IMR-90 (cell line): ENCODE data around the gene GLIPR1L2. TPM values are rescaled to one million over a fixed set of nuclear protein-coding genes. Genes with fewer than 3 reads are reported as not detected.

Experiments used
- ATAC-seq: fragments of 200-7000 bp; cut with Tn5 transposase; 2 replicates; pipeline ENCODE4 v1.9.1; 2020; ENCODE audit warnings: low read depth, mild to moderate bottlenecking, moderate library complexity
- Bru-seq: library from RNA; stranded (reverse); fragments of 400-500 nt; gene quantifications from one replicate; lab custom pipeline; 2021; lab: Mats Ljungman, UMichigan
- BruChase-seq, 2 experiments: library from RNA; stranded (reverse); fragments of 400-500 nt; gene quantifications; one replicate each; lab custom pipeline; 2021; lab: Mats Ljungman, UMichigan
- BruUV-seq: library from RNA; stranded (reverse); fragments of 400-500 nt; replicated peaks from 2 replicates; lab custom pipeline; 2021; lab: Mats Ljungman, UMichigan
- CTCF ChIA-PET: fragments of 300-600 bp; formaldehyde crosslinking; extraction: SDS; loops from one replicate; lab custom pipeline; 2021; ENCODE audit warnings: antibody characterized with exemption; lab: Yijun Ruan, JAX
- POLR2A ChIA-PET: fragments of 300-600 bp; sonication (Branson Sonifier 250); formaldehyde crosslinking; loops from one replicate; lab custom pipeline; 2022; ENCODE audit warnings: antibody characterized with exemption; ENCODE audit not compliant: unreplicated experiment; lab: Charles Lee
- DNase-seq: peaks from one replicate; pipeline ENCODE4 v3.0.0; 2013
- H2AFZ ChIP-seq: replicated peaks from 2 replicates; pipeline ENCODE3; 2013; ENCODE audit warnings: low read length, mild to moderate bottlenecking; ENCODE audit not compliant: poor library complexity
- H2AK5ac ChIP-seq: 2 replicates; pipeline ENCODE4 v1.6.1; 2013; ENCODE audit warnings: low read depth, low read length, inconsistent platforms
- H2AK9ac ChIP-seq: replicated peaks from 2 replicates; pipeline ENCODE3; 2013; ENCODE audit warnings: mild to moderate bottlenecking, low read depth, low read length, moderate library complexity; ENCODE audit not compliant: poor library complexity
- H2BK120ac ChIP-seq: 2 replicates; pipeline ENCODE4 v1.6.1; 2013; ENCODE audit warnings: low read depth, low read length, inconsistent platforms
- H2BK15ac ChIP-seq: 3 replicates; pipeline ENCODE4 v1.6.1; 2013; ENCODE audit warnings: low read depth, low read length, inconsistent platforms
- H2BK20ac ChIP-seq: 2 replicates; pipeline ENCODE4 v1.6.1; 2013; ENCODE audit warnings: low read depth, mild to moderate bottlenecking, inconsistent platforms, low read length, moderate library complexity
- H2BK5ac ChIP-seq: 2 replicates; pipeline ENCODE4 v1.6.1; 2013; ENCODE audit warnings: mild to moderate bottlenecking, low read depth, low read length, inconsistent platforms; ENCODE audit not compliant: poor library complexity, severe bottlenecking
- H3K14ac ChIP-seq: replicated peaks from 2 replicates; pipeline ENCODE4 v1.6.1; 2013; ENCODE audit warnings: low read depth, low read length, inconsistent platforms
- H3K18ac ChIP-seq: 2 replicates; pipeline ENCODE4 v1.6.1; 2013; ENCODE audit warnings: low read depth, low read length, control low read depth
- H3K23ac ChIP-seq: 2 replicates; pipeline ENCODE4 v1.6.1; 2013; ENCODE audit warnings: low read depth, low read length, inconsistent platforms
- H3K27ac ChIP-seq: 2 replicates; pipeline ENCODE4 v1.5.1; 2013; ENCODE audit warnings: mild to moderate bottlenecking, control low read depth, low read length; ENCODE audit not compliant: insufficient read depth
- H3K27me3 ChIP-seq: 2 replicates; pipeline ENCODE4 v1.6.1; 2013; ENCODE audit warnings: low read length; ENCODE audit not compliant: control insufficient read depth, insufficient read depth
- H3K36me3 ChIP-seq: 2 replicates; pipeline ENCODE4 v1.6.1; 2013; ENCODE audit warnings: low read length, mixed read lengths; ENCODE audit not compliant: control insufficient read depth, insufficient read depth
- H3K4ac ChIP-seq: 2 replicates; pipeline ENCODE4 v1.6.1; 2013; ENCODE audit warnings: low read depth, low read length, inconsistent platforms
- H3K4me1 ChIP-seq: 2 replicates; pipeline ENCODE4 v1.6.1; 2013; ENCODE audit warnings: low read length, mixed read lengths; ENCODE audit not compliant: control insufficient read depth, insufficient read depth
- H3K4me2 ChIP-seq: 2 replicates; pipeline ENCODE4 v1.6.1; 2013; ENCODE audit warnings: low read depth, mild to moderate bottlenecking, control low read depth, low read length, moderate library complexity
- H3K4me3 ChIP-seq: 2 replicates; pipeline ENCODE4 v1.5.1; 2013; ENCODE audit warnings: low read depth, mild to moderate bottlenecking, control low read depth, low read length, moderate library complexity; ENCODE audit not compliant: insufficient read depth
- H3K56ac ChIP-seq: 2 replicates; pipeline ENCODE4 v1.6.1; 2013; ENCODE audit warnings: low read length, inconsistent platforms; ENCODE audit not compliant: insufficient read depth; ENCODE audit errors: extremely low read depth
- H3K79me1 ChIP-seq, 2 experiments: 2 replicates each; pipeline ENCODE4 v1.6.1; 2013; ENCODE audit warnings: low read length in 2 of 2, inconsistent platforms in 1 of 2, low read depth in 1 of 2
- H3K9ac ChIP-seq: 2 replicates; pipeline ENCODE4 v1.6.1; 2013; ENCODE audit warnings: low read depth, low read length, control low read depth
- H3K9me1 ChIP-seq: 2 replicates; pipeline ENCODE4 v1.6.1; 2013; ENCODE audit warnings: low read length, inconsistent platforms; ENCODE audit not compliant: insufficient read depth
- H3K9me3 ChIP-seq: 2 replicates; pipeline ENCODE4 v1.6.1; 2013; ENCODE audit warnings: low read length; ENCODE audit not compliant: control insufficient read depth, insufficient read depth
- H4K20me1 ChIP-seq: 2 replicates; pipeline ENCODE4 v1.6.1; 2013; ENCODE audit warnings: low read length, inconsistent platforms; ENCODE audit not compliant: insufficient read depth
- H4K5ac ChIP-seq: 2 replicates; pipeline ENCODE4 v1.6.1; 2013; ENCODE audit warnings: mild to moderate bottlenecking, low read depth, low read length, control low read depth
- H4K8ac ChIP-seq, 2 experiments: 2 replicates each; pipeline ENCODE4 v1.6.1; 2013; ENCODE audit warnings: low read depth in 2 of 2, low read length in 2 of 2, control low read depth in 1 of 2, inconsistent platforms in 1 of 2
- H4K91ac ChIP-seq: 2 replicates; pipeline ENCODE4 v1.6.1; 2013; ENCODE audit warnings: low read depth, low read length, inconsistent platforms; ENCODE audit not compliant: insufficient read depth
- BHLHE40 ChIP-seq: fragments of 150-350 bp; IDR thresholded peaks from 2 replicates; pipeline ENCODE4 v1.6.1; 2016; ENCODE audit warnings: mild to moderate bottlenecking, low read depth, low read length
- CEBPB ChIP-seq: IDR thresholded peaks from 2 replicates; pipeline ENCODE4 v1.6.1; 2012; ENCODE audit warnings: low read depth, low read length, improper control_type of control experiment
- CHD1 ChIP-seq: IDR thresholded peaks from 2 replicates; pipeline ENCODE4 v1.6.1; 2012; ENCODE audit warnings: low read depth, low read length, improper control_type of control experiment
- FOS ChIP-seq: fragments of 150-350 bp; IDR thresholded peaks from 2 replicates; pipeline ENCODE4 v1.6.1; 2016; ENCODE audit warnings: low read depth, low read length
- MAFK ChIP-seq: IDR thresholded peaks from 2 replicates; pipeline ENCODE4 v1.6.1; 2012; ENCODE audit warnings: low read depth, low read length, improper control_type of control experiment
- MAZ ChIP-seq: IDR thresholded peaks from 2 replicates; pipeline ENCODE4 v1.6.1; 2012; ENCODE audit warnings: low read depth, mild to moderate bottlenecking, low read length, improper control_type of control experiment, moderate library complexity, borderline replicate concordance
- MXI1 ChIP-seq: IDR thresholded peaks from 2 replicates; pipeline ENCODE4 v1.6.1; 2012; ENCODE audit warnings: low read depth, mild to moderate bottlenecking, low read length, moderate library complexity, borderline replicate concordance
- POLR2A ChIP-seq: IDR thresholded peaks from 2 replicates; pipeline ENCODE4 v1.6.1; 2012; ENCODE audit warnings: mild to moderate bottlenecking, low read depth, low read length
- RCOR1 ChIP-seq: IDR thresholded peaks from 2 replicates; pipeline ENCODE4 v1.6.1; 2012; ENCODE audit warnings: mild to moderate bottlenecking, low read length, improper control_type of control experiment; ENCODE audit not compliant: insufficient replicate concordance
- RFX5 ChIP-seq: IDR thresholded peaks from 2 replicates; pipeline ENCODE4 v1.8.0; 2012; ENCODE audit warnings: low read depth, mild to moderate bottlenecking, low read length, moderate library complexity
- SMC3 ChIP-seq: fragments of 150-350 bp; IDR thresholded peaks from 2 replicates; pipeline ENCODE4 v1.6.1; 2016; ENCODE audit warnings: low read depth, mild to moderate bottlenecking, antibody characterized with exemption, low read length, moderate library complexity
- WGBS, 2 experiments: methylation state at CpG; one replicate each; pipeline versions ENCODE4 v1.1.5 to v1.1.7; 2013; ENCODE audit warnings: missing lambda C conversion rate in 2 of 2; ENCODE audit not compliant: insufficient read length in 1 of 2; ENCODE audit errors: extremely low coverage in 2 of 2; 5-methylcytosine and 5-hydroxymethylcytosine counted together
- dilution Hi-C: fragments of 300-500 bp; cut with HindIII; formaldehyde crosslinking; loops from one replicate; pipeline ENCODE4 v1.14.3; 2018; ENCODE audit warnings: low sequenced_read_pairs; ENCODE audit not compliant: unreplicated experiment
- in situ Hi-C: fragments of 300-500 bp; cut with MboI; formaldehyde crosslinking; loops from 3 replicates; pipeline ENCODE4 v1.14.3; 2019; ENCODE audit warnings: low sequenced_read_pairs, inconsistent platforms, mixed read lengths
- intact Hi-C: fragments of 100-400 bp; cut with micrococcal nuclease; formaldehyde crosslinking; loops from 2 replicates; pipeline ENCODE4 v1.10.0; 2022
- long read RNA-seq: library from polyadenylated mRNA; unstranded; transcript quantifications from one replicate; pipeline ENCODE4 v2.0.0, GENCODE V29; 2021; ENCODE audit not compliant: unreplicated experiment
- polyA plus RNA-seq, 3 experiments: library from polyadenylated mRNA; depleted of rRNA; stranded (reverse); fragments of >200 nt; gene quantifications; 2 replicates each; pipeline ENCODE4 v1.2.3, GENCODE V29; 2012; ENCODE audit warnings: low replicate concordance in 1 of 3
- total RNA-seq: library from RNA; depleted of rRNA; stranded (reverse); fragments of >200 nt; gene quantifications from 2 replicates; pipeline ENCODE4 v1.2.3, GENCODE V29; 2012; rRNA removed
- TF ChIP-seq, protein P1 (sequence below): conservative IDR thresholded peaks from 2 replicates; pipeline ENCODE4 v1.5.1; 2012; ENCODE audit warnings: mild to moderate bottlenecking, low read depth, low read length, improper control_type of control experiment
- TF ChIP-seq, protein P2 (sequence below): fragments of 150-350 bp; IDR thresholded peaks from 2 replicates; pipeline ENCODE4 v1.6.1; 2016; ENCODE audit warnings: low read depth, mild to moderate bottlenecking, low read length, moderate library complexity, borderline replicate concordance

The GLIPR1L2 gene
- total RNA-seq (not detected in 2 replicates), polyA plus RNA-seq (2012; rRNA removed) (0.07 and 0.13 TPM in 2 replicates), Bru-seq, nascent RNA (percentile 12 among the genes with signal in this experiment), BruChase-seq, experiment 1, labeled RNA remaining after a 6-hour chase (percentile 19 among the genes with signal in this experiment), BruChase-seq, experiment 2, labeled RNA remaining after a 2-hour chase (percentile 17 among the genes with signal in this experiment)
- polyA plus RNA-seq (2012; cell fraction: cytosol; rRNA removed) = 0.02 TPM in 2 replicates
- 0.03 TPM in 1 of 2 replicates, not detected in the other for polyA plus RNA-seq (2012; cell fraction: nucleus; rRNA removed; ENCODE audit: low replicate concordance)
- long read RNA-seq = 0 reads

DNA sequence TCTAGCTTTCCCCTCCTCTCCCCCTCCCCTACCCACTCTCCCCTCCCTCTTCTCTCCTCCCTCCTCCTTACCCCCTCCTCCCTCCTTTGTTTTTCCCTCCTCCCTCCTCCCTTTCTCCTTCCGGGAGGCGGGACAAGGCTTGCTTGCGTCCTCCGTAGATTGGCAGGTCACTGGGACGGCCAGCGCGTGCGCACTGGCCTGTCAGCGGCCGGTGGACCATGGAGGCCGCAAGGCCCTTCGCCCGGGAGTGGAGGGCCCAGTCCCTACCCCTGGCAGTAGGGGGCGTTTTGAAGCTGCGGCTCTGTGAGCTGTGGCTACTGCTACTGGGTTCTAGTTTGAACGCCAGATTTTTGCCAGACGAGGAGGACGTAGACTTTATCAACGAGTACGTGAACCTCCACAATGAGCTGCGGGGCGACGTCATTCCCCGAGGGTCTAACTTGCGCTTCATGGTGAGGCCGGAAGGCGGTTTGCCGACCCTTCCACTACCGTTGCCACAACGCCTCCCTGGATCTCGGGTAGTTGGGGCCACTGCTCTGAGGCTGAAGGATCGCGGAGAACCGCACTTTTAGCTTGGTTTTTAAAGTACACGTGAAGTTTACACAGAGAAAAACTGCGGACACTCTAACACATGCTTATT, at the start of gene GLIPR1L2:
GLIPR1L2 (plus strand) TSS at position 191 of the 640 bp plus-strand sequence; CDS start at position 219, 28 bp downstream.
- Histone ChIP-seq H2BK20ac (peak within 1 kb of the TSS; percentile 83), H3K4me2 (peak within 1 kb of the TSS; percentile 73), H4K5ac (peak within 1 kb of the TSS; percentile 73), H2AK9ac (peak within 1 kb of the TSS; percentile 86), H2BK15ac (peak within 1 kb of the TSS; percentile 100), H3K79me1 (no peaks in the 10 kb centered on the region), H3K9ac (peak within 1 kb of the TSS; percentile 74), H3K14ac (peak within 1 kb of the TSS; percentile 99), H2BK5ac (peak within 1 kb of the TSS; percentile 83), H3K23ac (peak within 1 kb of the TSS; percentile 96), H4K8ac (peak within 1 kb of the TSS; percentile 99), H3K27ac (peak within 1 kb of the TSS; percentile 81), H4K20me1 (no peaks in the 10 kb centered on the region), H2BK120ac (peak within 1 kb of the TSS; percentile 98), H3K4me1 (0 out of 2 replicates have a peak, but pooled peaks cover 2% of the 10 kb centered on the region), H3K9me3 (no peaks in the 10 kb centered on the region), H3K56ac (peak within 1 kb of the TSS; percentile 81), H2AK5ac (0 out of 2 replicates have a peak within 1 kb of the TSS, but pooled peaks have one; percentile 36), H3K18ac (peak within 1 kb of the TSS; percentile 79), H2AFZ (peak within 1 kb of the TSS; percentile 98), H3K4ac (peak within 1 kb of the TSS; percentile 97), H3K27me3 (no peaks in the 10 kb centered on the region), H3K36me3 (no peaks in the 10 kb centered on the region), H4K91ac (peak within 1 kb of the TSS; percentile 97), H3K4me3 (peak within 1 kb of the TSS; percentile 51), H3K9me1 (no peaks in the 10 kb centered on the region; the same call in 1 of the 2 replicates)
- CTCF ChIA-PET = interaction anchor here (0.6 to 1.6 kb wide), 10 partner anchors 9 to 719 kb away, joined by 3 to 8 read pairs (median 4); no protein-coding TSS in a partner anchor
- intact Hi-C loops (loop anchor here (1.0 to 2.0 kb wide), 4 partner anchors 56 to 114 kb away; partner anchors contain the start of genes GLIPR1 and GLIPR1L1), in situ Hi-C loops (no loop called here), dilution Hi-C loops (no loop called here)
- POLR2A ChIA-PET = interaction anchor here (0.7 kb wide), 1 partner anchor 759 kb away, joined by 5 read pairs; no protein-coding TSS in a partner anchor
- BruUV-seq = no TSS peak
- ATAC-seq = peak; percentile 99
- 6% methylated on average over 25 of the region's 36 CpGs; no CpG with 5 or more reads in 1 of the 2 experiments for WGBS, 2 experiments
- peak; percentile 97 for DNase-seq
- TF ChIP-seq MAFK (no peak), RCOR1 (no peak), MAZ (peak; percentile 97), POLR2A (no peak), RFX5 (no peak), MXI1 (no peak; the same call in 1 of the 2 replicates), CHD1 (no peak), FOS (no peak), SMC3 (peak; percentile 60), BHLHE40 (no peak), CEBPB (no peak)
- TF ChIP-seq, protein P1, sequence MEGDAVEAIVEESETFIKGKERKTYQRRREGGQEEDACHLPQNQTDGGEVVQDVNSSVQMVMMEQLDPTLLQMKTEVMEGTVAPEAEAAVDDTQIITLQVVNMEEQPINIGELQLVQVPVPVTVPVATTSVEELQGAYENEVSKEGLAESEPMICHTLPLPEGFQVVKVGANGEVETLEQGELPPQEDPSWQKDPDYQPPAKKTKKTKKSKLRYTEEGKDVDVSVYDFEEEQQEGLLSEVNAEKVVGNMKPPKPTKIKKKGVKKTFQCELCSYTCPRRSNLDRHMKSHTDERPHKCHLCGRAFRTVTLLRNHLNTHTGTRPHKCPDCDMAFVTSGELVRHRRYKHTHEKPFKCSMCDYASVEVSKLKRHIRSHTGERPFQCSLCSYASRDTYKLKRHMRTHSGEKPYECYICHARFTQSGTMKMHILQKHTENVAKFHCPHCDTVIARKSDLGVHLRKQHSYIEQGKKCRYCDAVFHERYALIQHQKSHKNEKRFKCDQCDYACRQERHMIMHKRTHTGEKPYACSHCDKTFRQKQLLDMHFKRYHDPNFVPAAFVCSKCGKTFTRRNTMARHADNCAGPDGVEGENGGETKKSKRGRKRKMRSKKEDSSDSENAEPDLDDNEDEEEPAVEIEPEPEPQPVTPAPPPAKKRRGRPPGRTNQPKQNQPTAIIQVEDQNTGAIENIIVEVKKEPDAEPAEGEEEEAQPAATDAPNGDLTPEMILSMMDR = peak; percentile 91
- TF ChIP-seq, protein P2, sequence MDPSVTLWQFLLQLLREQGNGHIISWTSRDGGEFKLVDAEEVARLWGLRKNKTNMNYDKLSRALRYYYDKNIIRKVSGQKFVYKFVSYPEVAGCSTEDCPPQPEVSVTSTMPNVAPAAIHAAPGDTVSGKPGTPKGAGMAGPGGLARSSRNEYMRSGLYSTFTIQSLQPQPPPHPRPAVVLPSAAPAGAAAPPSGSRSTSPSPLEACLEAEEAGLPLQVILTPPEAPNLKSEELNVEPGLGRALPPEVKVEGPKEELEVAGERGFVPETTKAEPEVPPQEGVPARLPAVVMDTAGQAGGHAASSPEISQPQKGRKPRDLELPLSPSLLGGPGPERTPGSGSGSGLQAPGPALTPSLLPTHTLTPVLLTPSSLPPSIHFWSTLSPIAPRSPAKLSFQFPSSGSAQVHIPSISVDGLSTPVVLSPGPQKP = no peak
